Ishikawa (cell line): ENCODE data around the gene ERF.

ENCODE experiments used
- CEBPB ChIP-seq: IDR thresholded peaks from 2 replicates; pipeline ENCODE4 v1.6.1; 2012
- CREB1 ChIP-seq: IDR thresholded peaks from 2 replicates; pipeline ENCODE4 v1.6.1; 2012; ENCODE audit warnings: low read depth
- EGR1 ChIP-seq: IDR thresholded peaks from 2 replicates; pipeline ENCODE4 v1.6.1; 2012
- EP300 ChIP-seq: IDR thresholded peaks from 2 replicates; pipeline ENCODE4 v1.6.1; 2012; ENCODE audit warnings: borderline replicate concordance
- FOXM1 ChIP-seq: IDR thresholded peaks from 2 replicates; pipeline ENCODE4 v1.6.1; 2012; ENCODE audit warnings: low read depth, borderline replicate concordance
- NFIC ChIP-seq: IDR thresholded peaks from 2 replicates; pipeline ENCODE4 v1.6.1; 2012
- RAD21 ChIP-seq: IDR thresholded peaks from 2 replicates; pipeline ENCODE4 v1.6.1; 2012; ENCODE audit warnings: low read depth
- REST ChIP-seq: IDR thresholded peaks from 2 replicates; pipeline ENCODE4 v1.6.1; 2012; ENCODE audit warnings: low read depth, mild to moderate bottlenecking
- TAF1 ChIP-seq: IDR thresholded peaks from 2 replicates; pipeline ENCODE4 v1.6.1; 2012; ENCODE audit warnings: low read depth, mild to moderate bottlenecking
- YY1 ChIP-seq: IDR thresholded peaks from 2 replicates; pipeline ENCODE4 v1.6.1; 2012; ENCODE audit warnings: low read depth
- TF ChIP-seq, protein P1 (sequence below): IDR thresholded peaks from 2 replicates; pipeline ENCODE4 v1.6.1; 2012

Gene ERF

DNA sequence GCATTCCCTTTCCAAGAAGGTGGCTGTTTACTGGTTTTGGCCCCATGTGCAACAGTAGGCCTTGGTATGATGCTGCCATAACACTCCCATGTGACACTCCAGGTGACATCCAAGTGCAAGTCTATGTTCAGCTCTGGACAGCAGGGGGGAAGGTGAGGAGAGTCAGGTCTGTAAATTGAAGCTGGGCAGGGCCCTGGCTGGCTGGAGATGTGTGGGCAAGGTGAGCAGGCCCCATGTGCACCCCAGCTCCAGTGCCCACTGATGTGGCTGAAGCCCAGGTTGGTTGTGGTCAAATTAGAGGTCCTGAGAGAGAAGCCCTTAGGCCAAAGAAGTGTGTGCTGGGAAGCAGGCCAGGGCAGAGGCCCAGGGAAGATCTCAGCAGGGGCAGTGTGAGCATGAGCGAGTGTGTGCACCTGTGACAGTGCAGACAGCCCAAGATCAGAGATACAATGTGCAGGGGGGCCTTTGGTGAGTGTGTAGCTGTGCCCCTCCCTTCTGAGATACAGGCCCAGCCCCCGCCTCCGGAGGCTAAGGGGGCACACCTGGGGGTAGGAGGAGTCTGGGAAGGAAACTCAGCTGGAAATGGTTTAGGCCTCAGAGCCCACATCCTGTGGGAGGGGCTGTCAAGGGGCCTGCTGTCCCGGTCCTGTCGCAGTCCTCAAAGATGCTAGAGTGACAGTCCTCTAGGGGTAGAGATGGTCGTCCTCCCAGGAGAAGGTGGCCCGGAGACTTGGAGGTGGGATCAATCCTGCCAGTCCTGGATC, 56.1 kb downstream of the ERF start:
- TF ChIP-seq CEBPB, result no peak
- no peak for TF ChIP-seq REST
- TF ChIP-seq, protein P1, sequence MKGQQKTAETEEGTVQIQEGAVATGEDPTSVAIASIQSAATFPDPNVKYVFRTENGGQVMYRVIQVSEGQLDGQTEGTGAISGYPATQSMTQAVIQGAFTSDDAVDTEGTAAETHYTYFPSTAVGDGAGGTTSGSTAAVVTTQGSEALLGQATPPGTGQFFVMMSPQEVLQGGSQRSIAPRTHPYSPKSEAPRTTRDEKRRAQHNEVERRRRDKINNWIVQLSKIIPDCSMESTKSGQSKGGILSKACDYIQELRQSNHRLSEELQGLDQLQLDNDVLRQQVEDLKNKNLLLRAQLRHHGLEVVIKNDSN, result no peak
- no peak for TF ChIP-seq FOXM1
- TF ChIP-seq TAF1, result no peak
- no peak for TF ChIP-seq YY1
- no peak for TF ChIP-seq NFIC
- TF ChIP-seq EP300, result no peak
- TF ChIP-seq EGR1, result no peak
- TF ChIP-seq RAD21, result no peak
- TF ChIP-seq CREB1, result no peak
